AG09309 (cell line): ENCODE data around the gene ARHGEF33.

Experiments
- DNase-seq: peaks from one replicate; pipeline ENCODE4 v3.0.0-alpha.2; 2010; ENCODE audit warnings: low read depth
- H3K4me3 ChIP-seq: 2 replicates; pipeline ENCODE4 v1.5.1; 2011; ENCODE audit warnings: mild to moderate bottlenecking, low read depth, low read length, moderate library complexity; ENCODE audit not compliant: control insufficient read depth
- CTCF ChIP-seq: IDR thresholded peaks from 2 replicates; pipeline ENCODE4 v1.5.1; 2011; ENCODE audit warnings: mild to moderate bottlenecking, low read depth, low read length, inconsistent platforms; ENCODE audit not compliant: insufficient read depth, control insufficient read depth; ENCODE audit errors: missing control alignments

Gene ARHGEF33

GRCh38 chr2:38975042-38975441 lies 85.4 kb downstream of the ARHGEF33 start:
- no peak for TF ChIP-seq CTCF
- H3K4me3 ChIP-seq = no peak overlapping the region
- no peak for DNase-seq

- TF ChIP-seq CTCF = no peak
- no peak for DNase-seq
- H3K4me3 ChIP-seq = no peak overlapping the region
Observed at GRCh38 chr2:38977047-38977446, 87.4 kb downstream of the ARHGEF33 start.

GRCh38 chr2:38978296-38978903 lies 88.7 kb downstream of the ARHGEF33 start:
- no peak for DNase-seq
- no peak overlapping the region for H3K4me3 ChIP-seq
- TF ChIP-seq CTCF = no peak

GRCh38 chr2:38978908-38979307 lies 89.2 kb downstream of the ARHGEF33 start:
- no peak for DNase-seq
- TF ChIP-seq CTCF = no peak
- H3K4me3 ChIP-seq = no peak overlapping the region

- no peak for DNase-seq
- no peak overlapping the region for H3K4me3 ChIP-seq
- TF ChIP-seq CTCF = no peak
Observed at GRCh38 chr2:38981003-38981669, 91.5 kb downstream of the ARHGEF33 start.

- no peak overlapping the region for H3K4me3 ChIP-seq
- DNase-seq = no peak
- TF ChIP-seq CTCF = no peak
Observed at GRCh38 chr2:38981670-38982357, 92.1 kb downstream of the ARHGEF33 start.
